ENCODE measurements around the gene PPP1R14C. TPM values are rescaled to one million over a fixed set of nuclear protein-coding genes. Genes with fewer than 3 reads are reported as not detected.

Gene PPP1R14C
- total RNA-seq, 1 experiment from 2014 or later: 12.1 TPM

DNA sequence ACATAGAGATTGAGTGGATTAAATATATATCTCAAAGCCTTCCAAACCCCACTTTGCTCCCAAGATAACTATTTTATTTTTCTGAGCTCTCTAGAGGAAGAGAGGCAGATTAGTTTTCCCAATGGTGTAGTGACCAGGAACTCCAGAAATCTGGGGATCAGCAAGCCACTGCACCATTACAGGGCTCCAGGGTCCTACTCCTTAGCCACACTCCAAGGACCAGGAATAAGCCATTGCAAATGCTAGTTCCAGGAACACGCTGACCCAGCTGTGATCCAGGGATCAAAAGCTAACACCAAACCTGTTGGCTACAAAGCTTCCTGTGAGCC lies 128.3 kb downstream of the PPP1R14C start:
- H3K36me3 ChIP-seq (ENCODE audit: low read depth): no peaks in the 10 kb centered on the region
- H3K27ac ChIP-seq: no peak overlapping the region
- no peak overlapping the region for H3K4me2 ChIP-seq
- DNase-seq: no peak
- peaks cover 13% of the 10 kb centered on the region for H3K4me1 ChIP-seq (replicated peaks; ENCODE audit: insufficient read depth)
- H4K20me1 ChIP-seq (ENCODE audit: insufficient read depth): no peaks in the 10 kb centered on the region
- intact Hi-C loops (cut with micrococcal nuclease; ENCODE audit: unreplicated experiment): no loop called here
- H3K9me3 ChIP-seq (ENCODE audit: insufficient read depth, low read depth): no peaks in the 10 kb centered on the region
- CTCF ChIA-PET: no interaction called here
- H3K4me3 ChIP-seq: no peak overlapping the region
- H3F3A ChIP-seq (ENCODE audit: insufficient read depth, low read depth): no peaks in the 10 kb centered on the region
- H3K79me2 ChIP-seq (ENCODE audit: low read depth): no peaks in the 10 kb centered on the region
- H2AFZ ChIP-seq: no peak overlapping the region
- H3K9me2 ChIP-seq (ENCODE audit: insufficient read depth): no peaks in the 10 kb centered on the region
- POLR2A ChIA-PET (ENCODE audit: unreplicated experiment): no interaction called here
- no peaks in the 10 kb centered on the region for H3K27me3 ChIP-seq (ENCODE audit: insufficient read depth, low read depth)
- BruUV-seq (replicated peaks): no TSS peak
- no peak for TF ChIP-seq CTCF (conservative IDR thresholded peaks at IDR 0.05)

GRCh38 chr6:150271501-150272263 lies 128.8 kb downstream of the PPP1R14C start:
- Histone ChIP-seq H3K9me3 (ENCODE audit: insufficient read depth, low read depth) (no peaks in the 10 kb centered on the region), H3K4me2 (no peak overlapping the region), H3K36me3 (ENCODE audit: low read depth) (no peaks in the 10 kb centered on the region), H3K9me2 (ENCODE audit: insufficient read depth) (no peaks in the 10 kb centered on the region), H3K4me1 (replicated peaks; ENCODE audit: insufficient read depth) (peaks cover 13% of the 10 kb centered on the region), H4K20me1 (ENCODE audit: insufficient read depth) (no peaks in the 10 kb centered on the region), H3K4me3 (no peak overlapping the region), H2AFZ (no peak overlapping the region), H3K27ac (no peak overlapping the region), H3K79me2 (ENCODE audit: low read depth) (no peaks in the 10 kb centered on the region), H3K27me3 (ENCODE audit: insufficient read depth, low read depth) (no peaks in the 10 kb centered on the region), H3F3A (ENCODE audit: insufficient read depth, low read depth) (no peaks in the 10 kb centered on the region)
- DNase-seq: no peak
- ChIA-PET POLR2A (ENCODE audit: unreplicated experiment) (no interaction called here), CTCF (interaction anchor here (0.6 kb wide), 1 partner anchor 12 kb away, joined by 3 read pairs; no protein-coding TSS in a partner anchor)
- TF ChIP-seq CTCF (conservative IDR thresholded peaks at IDR 0.05): no peak
- no peak for TF ChIP-seq EZH2 (IDR thresholded peaks at IDR 0.05; ENCODE audit: low read depth)
- intact Hi-C loops (cut with micrococcal nuclease; ENCODE audit: unreplicated experiment): no loop called here
- no TSS peak for BruUV-seq (replicated peaks)

DNA sequence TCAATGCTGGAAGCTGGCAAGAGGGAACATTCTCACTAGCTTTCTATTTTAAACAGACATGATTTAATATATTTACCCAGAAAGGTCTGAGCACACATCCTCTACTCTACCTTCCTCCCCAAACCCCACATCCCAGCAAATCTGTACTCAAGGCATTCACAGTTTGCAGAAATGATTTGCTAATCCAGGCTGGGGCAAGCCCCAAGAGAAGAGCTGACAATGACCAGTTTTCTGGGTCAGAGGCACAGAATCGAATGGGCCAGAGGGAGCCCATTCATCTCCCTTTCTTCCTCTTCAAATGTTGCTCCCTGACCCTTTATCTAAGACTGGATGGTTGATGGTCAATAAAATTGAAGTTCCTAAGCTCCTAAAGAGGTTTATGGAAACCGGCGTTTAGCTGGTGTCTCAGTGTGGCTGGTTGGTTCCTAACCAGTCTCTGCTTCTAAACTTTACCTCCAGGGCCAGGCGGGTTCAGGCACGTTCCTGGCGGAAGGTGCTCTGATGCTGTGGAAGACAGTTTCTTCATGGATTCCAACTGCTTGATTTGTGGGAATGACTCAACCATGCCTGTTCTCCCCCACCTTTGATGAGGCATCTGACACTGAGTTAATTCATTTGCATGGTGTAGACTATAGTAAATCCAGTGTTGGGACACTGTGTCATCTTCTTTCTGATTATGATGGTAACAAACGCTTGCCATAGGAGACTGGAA lies 129.6 kb downstream of the PPP1R14C start:
- POLR2A ChIA-PET (ENCODE audit: unreplicated experiment): no interaction called here
- no peak overlapping the region for H2AFZ ChIP-seq
- no peaks in the 10 kb centered on the region for H3F3A ChIP-seq (ENCODE audit: insufficient read depth, low read depth)
- no peak overlapping the region for H3K27ac ChIP-seq
- H4K20me1 ChIP-seq (ENCODE audit: insufficient read depth): no peaks in the 10 kb centered on the region
- peaks cover 13% of the 10 kb centered on the region for H3K4me1 ChIP-seq (replicated peaks; ENCODE audit: insufficient read depth)
- CTCF ChIA-PET: interaction anchor here (0.6 kb wide), 1 partner anchor 13 kb away, joined by 3 read pairs; no protein-coding TSS in a partner anchor
- H3K36me3 ChIP-seq (ENCODE audit: low read depth): no peaks in the 10 kb centered on the region
- no peaks in the 10 kb centered on the region for H3K27me3 ChIP-seq (ENCODE audit: insufficient read depth, low read depth)
- no peaks in the 10 kb centered on the region for H3K79me2 ChIP-seq (ENCODE audit: low read depth)
- TF ChIP-seq CTCF (conservative IDR thresholded peaks at IDR 0.05): no peak
- TF ChIP-seq EZH2 (IDR thresholded peaks at IDR 0.05; ENCODE audit: low read depth): no peak
- no peak overlapping the region for H3K4me2 ChIP-seq
- no peaks in the 10 kb centered on the region for H3K9me2 ChIP-seq (ENCODE audit: insufficient read depth)
- no peak overlapping the region for H3K4me3 ChIP-seq
- DNase-seq: no peak
- H3K9me3 ChIP-seq (ENCODE audit: insufficient read depth, low read depth): no peaks in the 10 kb centered on the region
- intact Hi-C loops (cut with micrococcal nuclease; ENCODE audit: unreplicated experiment): no loop called here
- no TSS peak for BruUV-seq (replicated peaks)

Data from PC-9 (cell line).